Astrocyte of the cerebellum (primary cell): ENCODE results near the gene ITPKA.
A peak's percentile ranks its signal among the peaks of the same experiment; 100 is the strongest.

Experiments
- DNase-seq: peaks from one replicate; pipeline ENCODE4 v3.0.0-alpha.2; 2011; ENCODE audit warnings: low read depth
- H3K4me3 ChIP-seq: 2 replicates; pipeline ENCODE4 v1.5.1; 2011; ENCODE audit warnings: mild to moderate bottlenecking, low read depth, low read length, moderate library complexity
- in situ Hi-C: cut with HindIII; loops from 2 replicates; pipeline ENCODE4 v1.10.0; 2017; ENCODE audit warnings: low sequenced_read_pairs
- TF ChIP-seq, protein P1 (sequence below): IDR thresholded peaks from 2 replicates; pipeline ENCODE4 v1.5.1; 2012; ENCODE audit warnings: low read length, low read depth, moderate library complexity, mild to moderate bottlenecking; ENCODE audit errors: missing control alignments

The ITPKA gene

DNA sequence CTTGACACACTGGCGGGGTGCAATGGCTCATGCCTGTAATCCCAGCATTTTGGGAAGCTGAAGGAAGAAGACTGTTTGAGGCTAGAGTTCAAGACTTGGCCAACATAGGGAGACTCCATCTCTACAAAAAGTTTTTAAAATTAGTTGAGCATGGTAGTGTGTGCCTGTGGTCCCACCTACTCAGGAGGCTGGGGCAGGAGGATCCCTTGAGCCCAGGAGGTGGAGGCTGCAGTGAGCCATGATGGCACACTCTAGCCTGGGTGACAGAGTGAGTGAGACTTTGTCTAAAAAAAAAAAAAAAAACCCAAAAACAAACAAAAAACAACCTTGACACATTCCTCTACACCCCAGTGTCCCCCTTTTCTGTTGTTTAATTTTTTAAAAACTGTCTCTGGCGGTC lies 4.0 kb upstream of the ITPKA start:
- in situ Hi-C loops: no loop called here
- H3K4me3 ChIP-seq: no peak overlapping the region
- DNase-seq: no peak
- TF ChIP-seq, protein P1, sequence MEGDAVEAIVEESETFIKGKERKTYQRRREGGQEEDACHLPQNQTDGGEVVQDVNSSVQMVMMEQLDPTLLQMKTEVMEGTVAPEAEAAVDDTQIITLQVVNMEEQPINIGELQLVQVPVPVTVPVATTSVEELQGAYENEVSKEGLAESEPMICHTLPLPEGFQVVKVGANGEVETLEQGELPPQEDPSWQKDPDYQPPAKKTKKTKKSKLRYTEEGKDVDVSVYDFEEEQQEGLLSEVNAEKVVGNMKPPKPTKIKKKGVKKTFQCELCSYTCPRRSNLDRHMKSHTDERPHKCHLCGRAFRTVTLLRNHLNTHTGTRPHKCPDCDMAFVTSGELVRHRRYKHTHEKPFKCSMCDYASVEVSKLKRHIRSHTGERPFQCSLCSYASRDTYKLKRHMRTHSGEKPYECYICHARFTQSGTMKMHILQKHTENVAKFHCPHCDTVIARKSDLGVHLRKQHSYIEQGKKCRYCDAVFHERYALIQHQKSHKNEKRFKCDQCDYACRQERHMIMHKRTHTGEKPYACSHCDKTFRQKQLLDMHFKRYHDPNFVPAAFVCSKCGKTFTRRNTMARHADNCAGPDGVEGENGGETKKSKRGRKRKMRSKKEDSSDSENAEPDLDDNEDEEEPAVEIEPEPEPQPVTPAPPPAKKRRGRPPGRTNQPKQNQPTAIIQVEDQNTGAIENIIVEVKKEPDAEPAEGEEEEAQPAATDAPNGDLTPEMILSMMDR: no peak

DNA sequence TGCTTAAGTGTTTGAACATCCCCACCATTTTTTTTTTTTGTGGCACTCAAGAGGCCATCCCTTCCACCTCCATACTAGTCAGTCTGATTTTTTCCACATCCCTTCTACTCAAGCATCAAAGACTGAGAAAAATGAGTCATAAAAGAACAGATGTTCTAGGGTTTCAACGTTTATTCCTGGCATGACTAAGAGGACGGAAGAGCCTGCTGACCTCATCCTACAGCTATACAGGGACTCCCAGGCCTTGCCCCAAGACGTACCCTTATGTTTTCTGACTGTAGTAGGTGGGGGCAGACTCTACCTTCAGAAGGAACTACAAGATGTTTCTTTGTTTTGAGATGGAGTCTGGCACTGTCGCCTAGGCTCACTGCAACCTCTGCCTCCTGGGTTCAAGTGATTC lies 3.3 kb upstream of the ITPKA start:
- no peak overlapping the region for H3K4me3 ChIP-seq
- in situ Hi-C loops: no loop called here
- TF ChIP-seq, protein P1: no peak
- DNase-seq: peak; percentile 81

DNA sequence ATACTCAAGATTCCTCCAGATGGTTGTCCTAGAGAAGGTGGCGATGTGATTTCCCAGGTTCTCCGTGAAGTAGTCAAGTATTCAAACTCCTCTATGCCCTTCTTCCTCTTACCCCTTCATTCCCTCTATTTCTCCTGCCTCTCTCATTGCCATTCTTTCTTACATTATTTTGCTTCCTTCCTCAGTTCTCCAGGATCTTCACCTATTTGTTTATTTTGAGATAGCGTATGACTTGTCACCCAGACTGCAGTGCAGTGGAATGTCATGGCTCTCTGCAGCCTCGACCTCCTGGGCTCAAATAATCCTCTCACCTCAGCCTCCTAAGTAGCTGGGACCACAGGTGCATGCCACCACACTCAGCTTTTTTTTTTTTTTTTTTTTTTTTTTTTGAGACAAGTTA lies 1.8 kb upstream of the ITPKA start:
- H3K4me3 ChIP-seq: no peak overlapping the region
- TF ChIP-seq, protein P1: no peak
- DNase-seq: no peak
- in situ Hi-C loops: no loop called here

DNA sequence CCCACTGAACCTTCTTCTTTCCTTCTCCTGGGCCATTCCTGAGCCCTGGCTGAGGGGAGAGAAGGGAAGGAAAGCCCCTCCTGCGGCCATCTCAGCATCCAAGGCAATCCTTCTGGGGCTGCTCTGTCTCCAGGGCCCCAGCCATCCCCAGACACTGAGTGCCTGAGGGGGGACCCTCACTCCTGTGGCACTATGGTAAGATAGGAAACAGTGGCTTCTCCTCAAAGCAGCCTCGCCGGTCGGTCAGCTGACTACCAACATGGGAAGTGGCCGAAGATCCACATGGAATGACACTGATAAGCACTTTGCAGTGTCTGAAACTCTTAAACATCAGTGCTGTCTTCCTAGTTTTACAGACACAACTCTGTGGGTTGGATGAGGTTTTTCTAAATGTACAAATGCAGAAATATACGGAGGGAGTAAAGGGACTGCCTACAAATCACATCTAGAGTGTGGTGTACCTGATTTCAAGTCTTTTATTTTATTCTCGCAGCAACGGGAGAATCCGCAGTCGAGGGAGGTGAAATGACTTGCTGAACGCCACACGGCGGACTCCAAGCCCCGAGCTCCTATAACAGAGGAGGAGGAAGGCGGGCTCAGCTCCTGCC lies 973 bp upstream of the ITPKA start:
- DNase-seq: no peak
- H3K4me3 ChIP-seq: peak overlapping the region; percentile 52
- in situ Hi-C loops: no loop called here
- TF ChIP-seq, protein P1: no peak

DNA sequence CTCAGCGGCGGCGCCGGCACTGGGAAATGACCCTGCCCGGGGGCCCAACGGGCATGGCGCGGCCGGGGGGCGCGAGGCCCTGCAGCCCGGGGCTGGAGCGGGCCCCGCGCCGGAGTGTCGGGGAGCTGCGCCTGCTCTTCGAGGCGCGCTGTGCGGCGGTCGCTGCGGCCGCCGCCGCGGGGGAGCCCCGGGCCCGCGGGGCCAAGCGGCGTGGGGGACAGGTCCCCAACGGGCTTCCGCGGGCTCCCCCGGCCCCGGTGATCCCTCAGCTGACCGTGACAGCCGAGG lies 172 bp downstream of the ITPKA start:
- H3K4me3 ChIP-seq: peak overlapping the region; percentile 52
- TF ChIP-seq, protein P1: no peak
- in situ Hi-C loops: no loop called here
- DNase-seq: no peak

DNA sequence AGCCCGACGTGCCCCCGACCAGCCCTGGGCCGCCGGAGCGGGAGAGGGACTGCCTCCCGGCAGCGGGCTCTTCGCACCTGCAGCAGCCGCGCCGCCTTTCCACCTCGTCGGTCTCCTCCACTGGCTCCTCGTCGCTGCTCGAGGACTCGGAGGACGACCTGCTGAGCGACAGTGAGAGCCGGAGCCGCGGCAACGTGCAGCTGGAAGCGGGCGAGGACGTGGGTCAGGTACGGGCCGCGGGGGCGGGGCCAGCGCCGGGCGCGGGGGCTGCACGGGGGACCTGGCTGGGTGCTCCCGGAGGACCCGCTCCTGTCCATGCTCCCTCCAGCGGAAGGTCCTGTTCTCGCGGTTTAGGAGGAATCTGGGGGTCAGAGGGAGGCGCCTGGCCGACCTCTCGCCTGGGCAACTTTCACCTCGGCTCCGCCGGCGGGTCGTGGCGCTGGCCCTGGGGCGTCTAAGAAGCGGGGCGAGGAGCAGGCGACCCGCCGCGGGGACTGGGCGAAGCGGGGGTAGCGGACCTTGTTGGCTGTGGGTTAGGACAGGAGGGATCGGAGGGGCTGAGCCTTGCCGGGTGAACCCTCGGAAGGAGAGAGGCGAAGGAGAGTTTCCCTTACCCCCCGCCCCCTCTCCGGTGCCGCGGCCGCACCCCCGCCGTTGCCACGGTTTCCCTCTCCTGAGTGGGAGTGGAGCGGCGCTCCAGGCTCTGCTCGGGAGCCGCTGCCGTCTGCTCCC lies 682 bp downstream of the ITPKA start:
- peak overlapping the region; percentile 19 for H3K4me3 ChIP-seq
- in situ Hi-C loops: no loop called here
- DNase-seq: no peak
- TF ChIP-seq, protein P1: no peak
